GM23338 (cell line): Measurements from ENCODE around the gene SLC4A7.

Source experiments
- CTCF ChIP-seq, 2 experiments: fragments of 200-600 bp in 1 of 2; sonication (generic) in 1 of 2; conservative IDR thresholded peaks; 2 replicates each; pipeline versions ENCODE4 v1.5.1 to v1.6.1; 2016 to 2017; ENCODE audit warnings: antibody characterized with exemption in 2 of 2, low read depth in 2 of 2, mild to moderate bottlenecking in 2 of 2, moderate library complexity in 1 of 2
- EZH2 ChIP-seq: fragments of 200-600 bp; sonication (generic); IDR thresholded peaks from one replicate; pipeline ENCODE4 v1.8.0; 2017; ENCODE audit warnings: antibody characterized with exemption, mild to moderate bottlenecking, low read depth; ENCODE audit not compliant: unreplicated experiment
- EZH2phosphoT487 ChIP-seq: fragments of 200-600 bp; sonication (generic); IDR thresholded peaks from one replicate; pipeline ENCODE4 v1.8.1; 2018; ENCODE audit warnings: antibody characterized with exemption; ENCODE audit not compliant: unreplicated experiment
- JUNB ChIP-seq: IDR thresholded peaks from one replicate; pipeline ENCODE4 v1.6.1; 2016; ENCODE audit warnings: antibody characterized with exemption; ENCODE audit not compliant: unreplicated experiment
- POLR2AphosphoS5 ChIP-seq: IDR thresholded peaks from 2 replicates; pipeline ENCODE4 v1.6.1; 2016; ENCODE audit warnings: antibody characterized with exemption, low read depth
- ZNF331 ChIP-seq: fragments of 250-450 bp; sonication (Bioruptor Pico); IDR thresholded peaks from 2 replicates; pipeline ENCODE4 v1.5.0; 2020; ENCODE audit warnings: low read depth, mild to moderate bottlenecking, moderate library complexity
- ZNF462 ChIP-seq: fragments of 250-450 bp; sonication (Bioruptor Pico); IDR thresholded peaks from 2 replicates; pipeline ENCODE4 v1.5.0; 2020; ENCODE audit warnings: mild to moderate bottlenecking, moderate library complexity

DNA sequence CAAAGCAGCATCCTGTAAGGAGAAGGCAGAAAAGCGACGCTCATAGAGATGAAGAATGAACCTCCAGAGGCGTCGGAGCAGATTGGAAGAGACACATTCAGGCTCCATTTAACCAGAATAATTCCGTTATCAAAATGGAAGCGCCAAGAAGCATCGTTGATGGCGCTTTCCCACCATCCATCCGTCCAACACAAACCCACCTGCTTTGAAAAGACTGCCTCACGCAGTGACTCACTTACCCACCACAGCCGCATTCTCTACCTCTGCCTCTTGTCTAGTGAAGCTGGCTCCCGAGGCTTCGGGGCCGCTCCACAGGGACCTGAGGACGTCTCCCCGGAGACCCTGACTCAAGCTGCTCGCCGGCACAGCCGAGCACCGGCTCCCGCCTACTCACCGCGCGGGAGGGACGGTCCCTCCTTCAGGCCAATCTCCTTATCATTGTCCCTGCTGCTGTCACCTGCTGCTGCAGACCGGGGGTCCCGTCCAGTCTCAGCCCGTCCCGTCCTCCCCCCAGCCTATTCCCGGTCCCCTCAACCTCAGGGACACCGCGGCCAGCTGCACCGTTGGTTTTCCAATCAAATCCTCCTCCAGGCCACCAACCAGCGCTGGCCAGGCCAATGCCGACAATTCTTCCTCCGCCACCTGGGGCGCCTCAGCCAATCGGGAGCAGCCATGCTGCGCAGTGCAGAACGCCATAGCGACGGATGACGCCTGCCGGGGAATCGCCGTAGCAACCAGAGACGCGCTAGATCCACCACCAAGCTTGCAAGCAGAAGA lies 115.2 kb downstream of the SLC4A7 start, which contains the start of gene NEK10:
- TF ChIP-seq CTCF (conservative IDR thresholded peaks at IDR 0.05; ENCODE audit: low read depth in 2 of 2) (no peak), ZNF462 (CRISPR knock-in tag) (no peak), EZH2phosphoT487 (no peak), POLR2AphosphoS5 (no peak), JUNB (no peak), EZH2 (no peak), ZNF331 (CRISPR knock-in tag) (no peak)
